ENCODE data around the gene SNAP47. TPM values are rescaled to one million over a fixed set of nuclear protein-coding genes. Genes with fewer than 3 reads are reported as not detected.

The SNAP47 gene
- total and polyA plus RNA-seq, 2 of the 4 experiments (the other 2 are of a cell fraction) = 39.4 to 72.9 TPM

DNA sequence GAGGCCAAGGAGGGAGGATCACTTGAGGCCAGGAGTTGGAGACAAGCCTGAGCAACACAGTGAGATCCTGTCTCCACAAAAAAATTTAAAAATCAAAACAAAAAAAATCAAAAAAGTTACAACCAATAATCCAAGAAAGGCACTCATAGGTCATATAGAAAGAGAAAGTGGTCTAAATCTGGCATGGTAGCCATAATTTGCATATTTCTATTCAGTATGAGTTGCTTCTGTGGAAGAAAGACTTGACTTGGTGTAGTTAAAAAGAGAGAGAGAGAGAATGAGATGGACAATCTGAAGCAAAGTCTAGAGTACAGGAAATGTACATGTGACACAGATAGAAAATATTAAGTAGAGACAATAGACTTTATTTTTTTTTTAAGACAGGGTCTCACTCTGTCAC lies 22.6 kb upstream of the SNAP47 start:
- no peak overlapping the region for H3K27ac ChIP-seq (ENCODE audit: insufficient read depth, low read length)
- H3K4ac ChIP-seq (ENCODE audit: low read depth, low read length) = no peak overlapping the region
- intact Hi-C loops (cut with micrococcal nuclease) (no loop called here), dilution Hi-C loops (cut with HindIII; ENCODE audit: low sequenced_read_pairs, unreplicated experiment) (no loop called here), in situ Hi-C loops (cut with MboI; ENCODE audit: low sequenced_read_pairs) (no loop called here)
- CTCF ChIA-PET = no interaction called here
- H2BK5ac ChIP-seq (ENCODE audit: low read depth, low read length, poor library complexity, severe bottlenecking) = no peak overlapping the region
- no peak overlapping the region for H2AK5ac ChIP-seq (ENCODE audit: low read depth, low read length)
- H3K4me3 ChIP-seq (ENCODE audit: insufficient read depth, low read depth, low read length) = no peak overlapping the region
- no peaks in the 10 kb centered on the region for H3K9me1 ChIP-seq (ENCODE audit: insufficient read depth, low read length)
- DNase-seq (no peak), ATAC-seq (ENCODE audit: low read depth) (no peak)
- H4K8ac ChIP-seq (ENCODE audit: low read depth in 2 of 2, low read length in 2 of 2) = no peak overlapping the region
- H3K9me3 ChIP-seq (ENCODE audit: control insufficient read depth, insufficient read depth, low read length) = peaks cover 6% of the 10 kb centered on the region; the same call in 1 of the 2 replicates
- POLR2A ChIA-PET (ENCODE audit: unreplicated experiment) = no interaction called here
- H3K27me3 ChIP-seq (ENCODE audit: control insufficient read depth, insufficient read depth, low read length) = no peaks in the 10 kb centered on the region
- H2BK20ac ChIP-seq (ENCODE audit: low read depth, low read length) = no peak overlapping the region
- H3K56ac ChIP-seq (ENCODE audit: extremely low read depth, insufficient read depth, low read length) = no peak overlapping the region
- no peak overlapping the region for H4K5ac ChIP-seq (ENCODE audit: low read depth, low read length)
- H3K79me1 ChIP-seq (ENCODE audit: low read depth in 1 of 2, low read length in 2 of 2) = no peaks in the 10 kb centered on the region
- H4K20me1 ChIP-seq (ENCODE audit: insufficient read depth, low read length) = no peaks in the 10 kb centered on the region
- no peaks in the 10 kb centered on the region for H3K4me1 ChIP-seq (ENCODE audit: control insufficient read depth, insufficient read depth, low read length)
- H3K36me3 ChIP-seq (ENCODE audit: control insufficient read depth, insufficient read depth, low read length) = no peaks in the 10 kb centered on the region
- H2BK120ac ChIP-seq (ENCODE audit: low read depth, low read length) = no peak overlapping the region
- no peak overlapping the region for H2BK15ac ChIP-seq (ENCODE audit: low read depth, low read length)
- no TSS peak for BruUV-seq (replicated peaks)
- H3K18ac ChIP-seq (ENCODE audit: low read depth, low read length) = no peak overlapping the region
- H2AK9ac ChIP-seq (replicated peaks; ENCODE audit: low read depth, low read length, poor library complexity) = no peak overlapping the region
- TF ChIP-seq MXI1 (IDR thresholded peaks at IDR 0.05; ENCODE audit: borderline replicate concordance, low read depth, low read length) (no peak), MAZ (IDR thresholded peaks at IDR 0.05; ENCODE audit: borderline replicate concordance, low read depth, low read length) (no peak), NFE2L2 (IDR thresholded peaks at IDR 0.05; ENCODE audit: low read depth, low read length) (no peak), BHLHE40 (IDR thresholded peaks at IDR 0.05; ENCODE audit: low read depth, low read length) (no peak), POLR2A (IDR thresholded peaks at IDR 0.05; ENCODE audit: low read depth, low read length) (no peak), SMC3 (IDR thresholded peaks at IDR 0.05; ENCODE audit: low read depth, low read length) (no peak), CHD1 (IDR thresholded peaks at IDR 0.05; ENCODE audit: low read depth, low read length) (no peak)
- TF ChIP-seq, protein P1, sequence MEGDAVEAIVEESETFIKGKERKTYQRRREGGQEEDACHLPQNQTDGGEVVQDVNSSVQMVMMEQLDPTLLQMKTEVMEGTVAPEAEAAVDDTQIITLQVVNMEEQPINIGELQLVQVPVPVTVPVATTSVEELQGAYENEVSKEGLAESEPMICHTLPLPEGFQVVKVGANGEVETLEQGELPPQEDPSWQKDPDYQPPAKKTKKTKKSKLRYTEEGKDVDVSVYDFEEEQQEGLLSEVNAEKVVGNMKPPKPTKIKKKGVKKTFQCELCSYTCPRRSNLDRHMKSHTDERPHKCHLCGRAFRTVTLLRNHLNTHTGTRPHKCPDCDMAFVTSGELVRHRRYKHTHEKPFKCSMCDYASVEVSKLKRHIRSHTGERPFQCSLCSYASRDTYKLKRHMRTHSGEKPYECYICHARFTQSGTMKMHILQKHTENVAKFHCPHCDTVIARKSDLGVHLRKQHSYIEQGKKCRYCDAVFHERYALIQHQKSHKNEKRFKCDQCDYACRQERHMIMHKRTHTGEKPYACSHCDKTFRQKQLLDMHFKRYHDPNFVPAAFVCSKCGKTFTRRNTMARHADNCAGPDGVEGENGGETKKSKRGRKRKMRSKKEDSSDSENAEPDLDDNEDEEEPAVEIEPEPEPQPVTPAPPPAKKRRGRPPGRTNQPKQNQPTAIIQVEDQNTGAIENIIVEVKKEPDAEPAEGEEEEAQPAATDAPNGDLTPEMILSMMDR (conservative IDR thresholded peaks at IDR 0.05; ENCODE audit: low read depth, low read length) = no peak
- TF ChIP-seq, protein P2, sequence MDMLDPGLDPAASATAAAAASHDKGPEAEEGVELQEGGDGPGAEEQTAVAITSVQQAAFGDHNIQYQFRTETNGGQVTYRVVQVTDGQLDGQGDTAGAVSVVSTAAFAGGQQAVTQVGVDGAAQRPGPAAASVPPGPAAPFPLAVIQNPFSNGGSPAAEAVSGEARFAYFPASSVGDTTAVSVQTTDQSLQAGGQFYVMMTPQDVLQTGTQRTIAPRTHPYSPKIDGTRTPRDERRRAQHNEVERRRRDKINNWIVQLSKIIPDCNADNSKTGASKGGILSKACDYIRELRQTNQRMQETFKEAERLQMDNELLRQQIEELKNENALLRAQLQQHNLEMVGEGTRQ (IDR thresholded peaks at IDR 0.05; ENCODE audit: low read depth, low read length) = no peak
- no peak overlapping the region for H4K91ac ChIP-seq (ENCODE audit: insufficient read depth, low read depth, low read length)
- no peak overlapping the region for H2AFZ ChIP-seq (replicated peaks; ENCODE audit: low read length, poor library complexity)
- H3K14ac ChIP-seq (replicated peaks; ENCODE audit: low read depth, low read length) = no peak overlapping the region
- no peak overlapping the region for H3K4me2 ChIP-seq (ENCODE audit: low read depth, low read length)
- no peak overlapping the region for H3K23ac ChIP-seq (ENCODE audit: low read depth, low read length)
- no peak overlapping the region for H3K9ac ChIP-seq (ENCODE audit: low read depth, low read length)

All from IMR-90 (cell line).